HG02763 (cell line): Measurements from ENCODE around the gene VPS45.
"Not testable (repeated sequence)": the region's sequence is repeated elsewhere in the genome, so short reads cannot be mapped to it uniquely, and the experiment has no call there.

Experiments used
- ATAC-seq: cut with Tn5 transposase; IDR thresholded peaks from one replicate; pipeline ENCODE4 v1.9.1; 2021; ENCODE audit warnings: mild to moderate bottlenecking, moderate library complexity; ENCODE audit not compliant: unreplicated experiment

VPS45 gene, protein sequence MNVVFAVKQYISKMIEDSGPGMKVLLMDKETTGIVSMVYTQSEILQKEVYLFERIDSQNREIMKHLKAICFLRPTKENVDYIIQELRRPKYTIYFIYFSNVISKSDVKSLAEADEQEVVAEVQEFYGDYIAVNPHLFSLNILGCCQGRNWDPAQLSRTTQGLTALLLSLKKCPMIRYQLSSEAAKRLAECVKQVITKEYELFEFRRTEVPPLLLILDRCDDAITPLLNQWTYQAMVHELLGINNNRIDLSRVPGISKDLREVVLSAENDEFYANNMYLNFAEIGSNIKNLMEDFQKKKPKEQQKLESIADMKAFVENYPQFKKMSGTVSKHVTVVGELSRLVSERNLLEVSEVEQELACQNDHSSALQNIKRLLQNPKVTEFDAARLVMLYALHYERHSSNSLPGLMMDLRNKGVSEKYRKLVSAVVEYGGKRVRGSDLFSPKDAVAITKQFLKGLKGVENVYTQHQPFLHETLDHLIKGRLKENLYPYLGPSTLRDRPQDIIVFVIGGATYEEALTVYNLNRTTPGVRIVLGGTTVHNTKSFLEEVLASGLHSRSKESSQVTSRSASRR

GRCh38 chr1:150067184-150068108, at the start of gene VPS45:
TSS of gene VPS45 (plus strand) at chr1:150067776. CDS start at chr1:150067858, 82 bp downstream.
- peak; percentile 87 for ATAC-seq

DNA sequence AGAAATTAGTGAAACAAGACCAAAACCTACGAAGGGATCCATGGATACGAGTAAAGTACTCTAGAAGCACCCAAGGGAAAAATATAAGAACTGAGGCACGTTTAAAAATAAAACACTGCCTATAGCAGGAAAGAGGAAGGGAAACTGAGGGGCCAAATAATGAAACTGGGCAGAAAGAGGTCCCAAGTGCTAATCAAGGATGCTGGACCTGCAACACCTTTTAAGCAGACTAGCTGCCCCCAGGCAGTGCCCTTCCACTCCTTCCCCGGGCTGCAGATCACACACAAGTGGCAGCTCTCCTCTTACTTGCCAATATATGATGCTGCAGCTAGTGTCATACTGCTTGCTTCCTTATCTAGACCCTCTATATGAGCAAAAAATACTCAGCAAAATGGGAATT, 49.4 kb upstream of the VPS45 start:
- ATAC-seq: no peak

DNA sequence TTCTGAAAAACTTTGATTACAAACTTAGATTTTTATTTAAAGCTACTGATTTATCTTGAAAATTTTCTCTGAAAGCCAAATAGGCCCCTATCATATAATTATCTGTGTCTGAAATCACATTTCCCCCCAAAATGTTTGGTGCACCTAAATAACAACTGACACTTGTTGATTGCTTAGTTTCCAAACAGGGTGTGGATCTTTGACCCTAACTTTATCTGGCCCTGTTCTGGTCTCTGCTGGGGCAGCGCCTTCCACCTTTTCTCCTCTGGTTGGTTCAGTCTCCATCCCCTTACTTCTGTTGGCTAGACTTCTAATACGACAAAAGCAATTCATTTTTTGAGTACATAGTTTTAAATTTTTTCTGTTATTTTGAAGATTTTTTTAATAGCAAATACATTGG, 46.9 kb upstream of the VPS45 start:
- ATAC-seq: no peak

DNA sequence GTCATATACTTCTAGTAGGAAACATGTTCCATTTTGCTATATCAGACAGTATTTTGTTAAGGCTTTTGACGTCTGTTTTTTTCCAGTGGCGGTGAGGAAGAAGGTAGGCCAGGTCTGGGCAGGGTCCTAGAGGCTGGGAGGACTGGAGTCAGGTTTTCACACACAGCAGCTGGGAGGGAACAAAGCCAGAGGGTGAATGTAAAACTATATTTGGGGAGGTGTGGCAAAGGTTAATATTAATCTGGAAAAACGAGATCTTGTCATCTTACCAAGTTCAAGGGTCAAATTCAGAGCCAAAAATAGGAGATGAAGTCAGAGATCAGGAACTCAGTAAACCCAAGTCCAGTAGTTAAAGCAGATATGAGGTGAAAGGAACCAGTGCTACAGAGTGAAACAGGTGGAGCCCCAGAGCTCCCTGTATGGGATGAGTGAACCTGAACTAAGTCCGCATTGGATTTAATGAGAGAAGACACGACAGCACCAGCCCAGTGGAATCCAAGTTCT, 46.3 kb upstream of the VPS45 start:
- no peak for ATAC-seq

- no peak for ATAC-seq
These were observed 45.2 kb upstream of the VPS45 start for GRCh38 chr1:150022357-150022756.

GRCh38 chr1:150024156-150024555, 43.4 kb upstream of the VPS45 start:
- no peak for ATAC-seq

DNA sequence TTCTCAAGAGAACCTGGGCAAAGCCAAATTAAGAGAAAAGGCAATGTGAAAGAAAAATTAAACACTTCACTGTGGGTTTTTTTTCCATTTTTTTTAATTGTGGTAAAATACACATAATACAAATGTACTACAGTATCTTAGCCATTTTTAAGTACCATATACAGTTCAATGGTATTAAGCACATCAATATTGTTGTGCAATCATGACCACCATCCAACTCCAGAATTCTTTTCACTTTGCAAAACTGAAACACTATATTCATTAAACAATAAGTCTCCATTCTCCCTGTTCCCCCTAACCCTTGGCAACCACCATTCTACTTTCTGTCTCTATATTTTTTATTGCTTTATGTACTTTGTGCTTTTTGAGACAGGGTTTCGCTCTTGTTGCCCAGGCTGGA, 39.3 kb upstream of the VPS45 start:
- ATAC-seq: no peak

DNA sequence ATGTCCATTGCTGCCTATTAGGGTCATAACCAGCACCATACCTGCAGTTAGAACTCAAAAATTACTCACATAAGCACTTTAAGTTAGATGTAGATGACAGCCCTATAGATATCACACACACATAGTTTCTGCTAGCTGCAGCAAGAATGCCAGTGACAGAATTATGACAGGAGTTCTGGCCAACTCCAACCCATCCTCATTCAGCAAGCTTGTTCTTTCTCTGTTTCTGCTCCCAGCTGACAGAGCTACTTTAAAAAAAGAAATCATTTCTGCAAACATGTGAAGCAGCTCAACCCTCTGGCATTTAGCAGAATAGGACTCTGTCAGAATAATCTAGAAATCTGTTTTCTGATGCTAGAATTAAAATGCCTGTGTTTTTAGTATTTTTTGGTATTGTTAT, 33.2 kb upstream of the VPS45 start:
- no peak for ATAC-seq

GRCh38 chr1:150049926-150050325, 17.6 kb upstream of the VPS45 start:
- no peak for ATAC-seq

- ATAC-seq: no peak
These were observed 16.5 kb upstream of the VPS45 start for GRCh38 chr1:150051089-150051373.

- not testable (repeated sequence) for ATAC-seq
These were observed 15.6 kb upstream of the VPS45 start for GRCh38 chr1:150051905-150052412.

- ATAC-seq: no peak
These were observed 13.7 kb upstream of the VPS45 start for GRCh38 chr1:150053926-150054325.

DNA sequence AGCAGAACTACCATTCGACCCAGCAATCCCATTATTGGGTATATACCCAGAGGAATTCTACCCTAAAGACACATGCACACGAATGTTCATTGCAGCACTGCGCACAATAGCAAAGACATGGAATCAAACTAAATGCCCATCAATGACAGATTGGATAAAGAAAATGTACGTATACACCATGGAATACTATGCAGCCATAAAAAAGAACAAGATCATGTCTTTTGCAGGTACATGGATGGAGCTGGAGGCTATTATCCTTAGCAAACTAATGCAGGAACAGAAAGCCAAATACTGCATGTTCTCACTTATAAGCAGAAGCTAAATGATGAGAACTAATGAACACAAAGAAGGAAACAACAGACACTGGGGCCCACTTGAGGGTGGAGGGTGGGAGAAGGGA, 12.1 kb upstream of the VPS45 start:
- not testable (repeated sequence) for ATAC-seq

GRCh38 chr1:150056407-150056806, 11.2 kb upstream of the VPS45 start:
- ATAC-seq: no peak

DNA sequence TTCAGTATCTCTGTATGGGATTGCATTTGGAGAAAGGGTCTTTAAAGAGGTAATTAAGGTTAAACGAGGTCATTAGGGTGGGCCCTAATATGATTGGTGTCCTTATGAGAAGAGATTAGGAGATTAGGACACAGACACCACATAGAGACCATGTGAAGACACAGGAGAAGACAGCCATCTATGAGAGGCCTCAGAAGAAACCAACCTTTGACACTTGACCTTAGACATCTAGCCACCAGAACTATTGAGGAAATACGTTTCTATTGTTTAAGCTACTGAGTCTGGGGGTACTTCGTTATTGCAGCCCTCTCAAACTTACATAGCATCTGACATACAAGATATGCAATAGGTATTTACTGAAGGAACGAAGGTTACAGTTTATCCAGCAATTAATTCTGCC, 7.3 kb upstream of the VPS45 start:
- no peak for ATAC-seq

DNA sequence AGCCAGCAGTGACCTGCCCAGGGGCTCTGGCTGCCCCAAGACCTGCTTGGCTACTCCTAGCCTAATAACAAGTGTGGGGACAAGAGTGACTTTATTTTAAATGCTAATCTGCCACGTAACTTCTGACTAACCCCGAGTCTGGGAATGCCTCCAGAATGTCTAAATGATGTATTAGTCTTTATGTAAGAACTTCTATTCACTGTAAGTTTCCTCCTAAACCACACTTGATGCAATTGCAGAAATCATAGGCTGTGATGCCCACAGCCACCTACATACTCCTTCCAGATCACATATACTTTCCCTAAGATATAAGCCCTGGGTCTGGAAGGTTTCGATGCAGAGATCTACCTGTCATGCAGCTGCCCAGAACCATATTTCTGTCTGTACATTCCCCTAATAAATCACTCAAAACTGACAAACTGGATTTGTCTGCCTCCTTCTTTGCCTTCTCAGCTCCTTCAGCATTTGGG, 5.9 kb upstream of the VPS45 start:
- ATAC-seq: no peak

DNA sequence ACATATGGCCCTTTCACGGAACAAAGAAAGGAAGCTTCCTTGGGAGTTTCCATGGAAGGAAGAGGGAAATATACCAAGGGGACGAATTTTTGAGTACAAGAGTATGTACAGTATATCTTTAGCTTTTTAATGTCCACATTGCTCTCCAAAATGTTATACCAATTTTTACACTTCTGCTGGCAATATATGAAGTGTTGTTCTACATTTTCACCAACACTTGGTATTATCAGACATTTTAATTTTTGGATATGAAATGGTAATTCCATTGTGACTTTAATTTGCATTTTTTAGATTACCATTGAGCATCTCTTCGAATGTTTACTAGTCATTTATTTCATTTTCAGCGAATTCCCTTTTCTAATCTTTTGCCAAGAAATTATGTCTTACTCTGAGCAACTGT, 5.5 kb upstream of the VPS45 start:
- ATAC-seq: no peak

GRCh38 chr1:150065184-150065871, 2.2 kb upstream of the VPS45 start:
- no peak for ATAC-seq

DNA sequence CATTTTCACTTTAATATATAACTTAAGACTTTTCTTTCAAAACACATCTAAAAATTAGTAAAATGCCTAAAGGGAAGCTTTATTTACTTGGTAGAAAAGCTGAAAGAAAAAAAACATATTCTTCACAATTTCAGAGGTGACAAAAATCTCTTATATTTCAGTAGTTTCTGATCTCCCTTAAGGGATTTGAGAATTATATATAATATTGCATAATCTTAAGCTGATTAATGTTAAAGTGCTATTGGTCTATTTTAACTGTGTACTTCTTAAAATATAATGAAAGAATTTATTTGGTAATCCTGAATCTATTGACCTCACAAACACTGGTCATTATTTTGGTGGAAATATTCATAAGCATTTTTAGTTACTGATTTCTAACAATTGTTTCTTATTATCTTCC, 1.2 kb upstream of the VPS45 start:
- ATAC-seq: no peak

- ATAC-seq: peak; percentile 29
These were observed 765 bp upstream of the VPS45 start for GRCh38 chr1:150066838-150067183.

DNA sequence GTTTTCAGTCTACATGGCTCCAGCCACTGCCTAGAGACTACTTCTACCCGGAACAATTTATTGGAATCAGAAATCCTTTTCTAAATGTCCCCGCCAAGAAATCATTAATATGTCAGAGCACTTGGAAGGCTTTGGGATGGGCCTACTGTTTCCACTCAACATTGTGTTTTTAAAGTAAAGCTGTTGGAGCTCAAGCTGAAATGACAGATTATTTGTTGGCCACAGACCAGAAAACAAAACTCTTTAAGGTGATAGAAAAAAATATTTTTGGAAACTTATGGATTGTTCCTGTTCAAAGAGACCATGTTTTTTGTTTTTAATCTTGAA, 496 bp downstream of the VPS45 start:
- ATAC-seq: no peak
